HG03175 (cell line): ENCODE data around the gene RBM42.
"Not testable (repeated sequence)": the region's sequence is repeated elsewhere in the genome, so short reads cannot be mapped to it uniquely, and the experiment has no call there.

Experiments
- ATAC-seq: cut with Tn5 transposase; IDR thresholded peaks from one replicate; pipeline ENCODE4 v1.9.1; 2021; ENCODE audit warnings: mild to moderate bottlenecking, moderate library complexity; ENCODE audit not compliant: unreplicated experiment

RBM42 gene

DNA sequence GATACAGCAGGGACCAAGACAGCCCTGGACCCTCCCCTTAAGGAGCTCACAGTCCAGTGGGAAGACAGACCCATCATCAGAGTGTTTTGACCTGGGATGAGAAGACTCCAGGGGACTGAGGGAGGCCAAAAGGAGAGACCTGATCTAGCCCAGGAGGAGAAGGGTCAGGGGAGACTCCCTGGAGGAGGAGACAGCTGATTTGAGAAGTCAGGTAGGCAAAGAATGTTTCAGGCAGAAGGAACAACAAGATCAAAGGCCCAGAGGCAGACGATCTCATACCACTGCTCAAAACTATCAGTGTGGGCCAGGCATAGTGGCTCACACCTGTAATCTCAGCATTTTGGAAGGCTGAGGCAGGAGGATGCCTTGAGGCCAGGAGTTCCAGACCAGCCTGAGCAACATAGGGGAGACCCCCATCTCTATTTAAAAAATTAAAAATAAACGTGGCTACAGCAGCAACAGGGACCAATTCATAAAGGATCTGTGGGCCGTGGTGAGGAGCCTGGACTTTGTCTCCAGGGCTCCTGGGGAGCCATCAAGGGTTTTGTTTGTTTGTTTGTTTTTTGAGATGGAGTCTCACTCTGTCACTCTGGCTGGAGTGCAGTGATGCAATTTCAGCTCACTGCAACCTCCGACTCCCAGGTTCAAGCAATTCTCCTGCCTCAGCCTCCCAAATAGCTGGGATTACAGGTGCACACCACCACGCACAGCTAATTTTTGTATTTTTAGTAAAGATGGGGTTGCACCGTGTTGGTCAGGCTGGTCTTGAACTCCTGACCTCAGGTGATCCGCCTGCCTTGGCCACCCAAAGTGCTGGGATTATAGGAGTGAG is 17.1 kb downstream of the RBM42 start:
- ATAC-seq = no peak

DNA sequence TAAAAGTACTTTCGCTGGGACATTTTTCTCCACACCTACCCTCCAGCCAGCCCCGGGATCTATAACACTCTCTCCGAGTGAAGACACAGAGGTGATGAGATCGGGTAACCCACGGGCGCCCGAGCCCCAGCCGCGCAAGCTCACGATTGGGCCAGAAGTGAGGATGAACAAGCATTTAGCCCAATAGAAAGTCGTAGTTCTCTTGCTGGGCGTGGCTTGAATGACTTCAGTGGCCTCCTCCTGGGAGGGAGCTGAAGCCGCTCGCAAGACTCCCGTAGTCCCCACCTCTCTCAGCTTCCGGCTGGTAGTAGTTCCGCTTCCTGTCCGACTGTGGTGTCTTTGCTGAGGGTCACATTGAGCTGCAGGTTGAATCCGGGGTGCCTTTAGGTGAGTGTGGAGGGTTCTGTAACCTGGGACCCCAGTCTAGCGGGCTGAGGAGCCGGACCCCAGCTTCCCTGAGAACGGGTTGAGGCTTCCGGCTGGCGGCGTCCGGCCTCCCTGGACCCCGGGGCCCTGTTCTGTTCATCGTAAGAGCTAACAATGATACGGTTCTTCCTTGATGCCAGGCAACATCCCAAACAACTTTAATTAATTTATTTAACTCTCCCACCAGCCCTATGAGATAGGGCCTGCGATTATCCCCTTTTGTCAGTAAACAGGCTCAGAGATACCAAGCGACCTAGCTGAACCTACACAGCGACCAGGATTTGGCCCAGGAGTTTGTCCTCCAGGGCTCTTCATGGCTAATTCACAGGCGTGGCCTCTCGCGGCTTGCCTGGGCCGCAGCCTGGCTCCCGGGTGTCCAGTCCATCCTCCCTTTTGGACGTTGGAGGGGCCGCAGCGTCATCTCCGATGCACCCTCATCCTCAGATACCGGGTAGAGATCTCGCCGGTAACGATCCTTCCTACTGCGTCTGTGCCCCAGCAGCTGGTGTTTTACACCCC is 19.5 kb downstream of the RBM42 start, which contains the start of gene COX6B1:
COX6B1 (plus strand) TSS at position 307 of the 945 bp plus-strand sequence. CDS start 2,921 bp downstream, outside the sequence.
- peak; percentile 63 for ATAC-seq

DNA sequence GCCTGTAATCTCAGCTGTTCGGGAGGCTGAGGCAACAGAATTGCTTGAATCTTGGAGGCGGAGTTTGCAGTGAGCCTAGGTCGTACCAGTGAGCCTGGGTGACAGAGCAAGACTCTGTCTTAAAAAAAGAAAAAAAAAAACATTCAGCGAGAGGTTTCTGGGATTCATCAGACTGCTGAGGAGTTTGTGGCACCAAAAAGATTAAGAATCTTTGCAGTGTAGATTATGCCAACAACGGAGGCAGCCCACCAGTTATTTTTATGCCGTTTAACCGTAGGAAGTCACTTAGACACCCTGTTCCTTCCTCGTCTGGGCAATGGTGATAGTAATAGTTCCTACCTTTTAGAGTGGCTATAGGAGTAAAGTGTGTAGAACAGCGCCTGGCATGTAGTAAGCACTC is 21.7 kb downstream of the RBM42 start:
- no peak for ATAC-seq

DNA sequence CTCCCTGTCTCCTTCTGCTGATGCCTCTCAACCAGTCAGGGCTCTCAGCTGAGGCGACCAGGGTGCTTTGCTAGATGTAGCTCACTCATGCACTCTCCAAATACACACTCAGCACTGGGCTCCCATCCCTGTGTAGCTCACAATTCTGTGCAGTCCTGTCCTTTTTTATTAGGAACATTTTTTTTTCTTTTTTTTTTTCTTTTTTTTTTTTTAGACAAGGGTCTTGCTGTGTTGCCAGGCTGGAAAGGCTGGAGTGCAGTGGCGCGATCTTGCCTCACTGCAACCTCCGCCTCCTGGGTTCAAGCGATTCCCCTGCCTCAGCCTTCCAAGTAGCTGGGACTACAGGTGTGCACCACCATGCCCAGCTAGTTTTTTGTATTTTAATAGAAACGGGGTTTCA is 26.0 kb downstream of the RBM42 start:
- not testable (repeated sequence) for ATAC-seq

DNA sequence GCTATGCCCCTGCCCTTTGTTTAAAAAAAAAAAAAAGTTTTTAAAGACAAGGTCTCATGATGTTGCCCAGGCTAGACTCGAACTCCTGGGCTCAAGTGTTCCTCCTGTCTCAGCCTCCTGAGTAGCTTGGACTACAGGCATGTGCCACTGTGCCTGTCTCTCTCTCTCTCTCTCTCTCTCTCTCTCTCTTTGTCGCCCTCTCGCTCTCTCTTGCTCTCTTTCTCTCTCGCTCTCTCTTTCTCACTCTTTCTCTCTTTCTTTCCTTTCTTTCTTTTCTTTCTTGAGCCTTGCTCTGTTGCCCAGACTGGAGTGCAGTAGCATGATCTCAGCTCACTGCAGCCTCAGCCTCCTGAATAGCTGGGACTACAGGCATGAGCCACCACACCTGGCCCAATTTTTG is 26.8 kb downstream of the RBM42 start:
- no peak for ATAC-seq

DNA sequence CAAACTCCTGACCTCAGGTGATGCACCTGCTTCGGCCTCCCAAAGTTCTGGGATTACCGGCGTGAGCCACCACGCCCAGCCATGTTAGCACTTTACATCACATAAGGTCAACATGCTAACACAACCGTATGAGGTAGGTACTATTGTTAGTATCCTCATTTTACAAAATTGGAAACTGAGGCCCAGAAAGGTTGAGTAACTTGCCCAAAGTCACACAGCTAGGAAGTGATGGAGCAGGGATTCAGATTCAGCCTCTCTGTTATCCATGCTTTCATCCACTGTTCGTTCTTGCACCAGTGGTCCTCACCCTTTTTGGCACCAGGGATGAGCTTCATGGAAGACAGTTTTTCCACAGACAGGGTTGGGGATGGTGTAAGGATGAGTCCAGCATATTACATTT is 27.9 kb downstream of the RBM42 start:
- ATAC-seq = no peak

DNA sequence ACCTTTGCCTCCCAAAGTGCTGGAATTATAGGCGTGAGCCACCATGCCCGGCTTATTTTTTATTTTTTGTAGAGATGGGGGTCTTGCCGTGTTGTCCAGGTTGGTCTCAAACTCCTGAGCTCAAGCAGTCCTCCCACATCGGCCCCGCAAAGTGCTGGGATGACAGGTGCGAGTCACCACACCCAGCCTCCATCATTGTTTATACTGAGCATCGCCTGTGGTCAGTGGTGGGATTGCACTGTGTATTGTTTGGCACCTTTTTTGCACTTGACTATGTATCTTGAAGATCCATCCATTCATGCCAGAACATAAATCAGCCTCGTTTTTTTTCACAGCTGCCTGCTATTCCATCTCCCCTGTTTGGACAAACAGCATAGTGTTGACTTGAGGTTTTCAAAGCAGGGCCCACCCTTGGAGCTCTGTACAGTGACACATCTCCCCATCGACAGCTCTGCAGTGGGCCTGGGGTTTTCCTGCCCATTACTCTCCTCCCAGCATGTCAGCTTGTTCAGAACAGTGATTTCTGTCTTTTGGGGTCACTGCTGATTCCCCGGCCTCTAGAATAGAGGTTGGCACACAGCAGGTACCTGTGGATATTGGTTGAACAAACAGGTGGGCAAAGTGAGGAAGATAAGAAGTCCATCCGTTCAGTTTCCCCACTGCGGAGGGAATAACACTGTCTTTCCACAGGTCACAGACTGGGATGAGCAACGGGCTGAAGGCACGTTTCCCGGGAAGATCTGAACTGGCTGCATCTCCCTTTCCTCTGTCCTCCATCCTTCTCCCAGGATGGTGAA is 29.3 kb downstream of the RBM42 start:
- no peak for ATAC-seq

DNA sequence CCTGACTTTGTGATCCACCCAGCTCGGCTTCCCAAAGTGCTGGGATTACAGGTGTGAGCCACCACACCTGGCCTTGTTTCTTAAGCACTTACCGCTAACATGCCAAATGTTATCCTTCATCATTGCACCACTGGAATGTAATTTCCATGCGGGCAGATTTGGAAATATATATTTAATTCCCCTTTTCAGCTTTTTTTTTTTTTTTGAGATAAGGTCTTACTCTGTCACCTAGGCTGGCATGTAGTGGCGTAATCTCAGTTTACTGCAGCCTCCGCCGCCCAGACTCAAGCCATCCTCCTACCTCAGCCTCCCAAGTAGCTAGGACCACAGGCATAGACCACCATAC is 33.1 kb downstream of the RBM42 start:
- ATAC-seq = no peak

DNA sequence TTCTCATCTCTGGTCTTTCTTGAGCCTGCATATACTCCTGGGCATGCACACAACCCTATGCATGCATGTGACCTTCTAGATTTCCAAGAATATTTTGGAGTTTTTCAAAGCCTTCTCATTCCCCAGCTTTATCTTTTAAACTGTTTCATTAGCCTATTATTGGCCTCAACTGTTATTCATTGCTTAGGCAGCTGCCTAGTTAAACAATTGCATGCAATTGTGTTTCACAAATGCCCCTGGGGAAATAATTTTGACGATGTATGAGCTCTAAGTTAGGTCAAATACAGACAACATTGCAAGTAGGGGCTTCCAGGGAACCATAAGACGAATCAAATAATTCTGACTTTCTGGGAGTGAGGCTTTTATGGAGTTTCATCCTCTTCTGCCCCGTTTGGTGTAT is 35.1 kb downstream of the RBM42 start:
- no peak for ATAC-seq

DNA sequence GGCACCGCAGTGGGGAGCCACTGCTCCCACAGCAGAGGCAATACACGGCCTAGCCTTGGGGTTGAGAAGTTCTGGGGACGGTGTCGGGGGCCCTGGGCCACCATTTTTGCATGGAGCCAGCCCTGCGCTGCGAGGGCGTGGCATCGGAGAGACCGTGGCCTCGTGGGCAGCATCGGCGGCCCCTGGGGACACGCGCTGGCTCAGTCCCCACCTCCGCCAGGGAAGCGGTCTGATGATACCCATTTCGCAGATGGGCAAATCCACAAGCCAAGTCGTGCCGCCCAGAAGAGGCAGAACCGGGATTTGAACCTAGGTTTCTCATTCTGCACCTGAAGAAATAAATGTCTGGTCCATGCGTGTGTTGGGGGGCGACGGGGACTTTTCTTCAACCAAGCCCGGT is 36.3 kb downstream of the RBM42 start:
- no peak for ATAC-seq

DNA sequence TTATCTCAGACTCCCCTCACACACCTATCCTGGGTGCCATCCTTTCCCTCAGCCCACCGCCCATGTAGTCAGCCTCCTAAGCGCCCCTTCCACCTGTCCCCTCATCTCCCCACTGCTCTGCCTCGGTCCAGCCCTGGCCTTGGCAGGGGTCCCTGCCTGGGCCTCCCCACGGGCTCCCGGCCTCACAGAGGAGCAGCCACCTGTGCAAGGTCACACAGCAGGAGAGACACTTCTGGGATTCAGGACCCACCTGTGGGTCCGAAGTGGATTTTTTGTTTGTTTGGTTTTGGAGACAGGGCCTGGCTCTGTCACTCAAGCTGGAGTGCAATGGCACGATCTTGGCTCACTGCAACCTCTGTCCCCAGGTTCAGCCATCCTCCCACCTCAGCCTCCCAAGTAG is 36.8 kb downstream of the RBM42 start:
- ATAC-seq = no peak

DNA sequence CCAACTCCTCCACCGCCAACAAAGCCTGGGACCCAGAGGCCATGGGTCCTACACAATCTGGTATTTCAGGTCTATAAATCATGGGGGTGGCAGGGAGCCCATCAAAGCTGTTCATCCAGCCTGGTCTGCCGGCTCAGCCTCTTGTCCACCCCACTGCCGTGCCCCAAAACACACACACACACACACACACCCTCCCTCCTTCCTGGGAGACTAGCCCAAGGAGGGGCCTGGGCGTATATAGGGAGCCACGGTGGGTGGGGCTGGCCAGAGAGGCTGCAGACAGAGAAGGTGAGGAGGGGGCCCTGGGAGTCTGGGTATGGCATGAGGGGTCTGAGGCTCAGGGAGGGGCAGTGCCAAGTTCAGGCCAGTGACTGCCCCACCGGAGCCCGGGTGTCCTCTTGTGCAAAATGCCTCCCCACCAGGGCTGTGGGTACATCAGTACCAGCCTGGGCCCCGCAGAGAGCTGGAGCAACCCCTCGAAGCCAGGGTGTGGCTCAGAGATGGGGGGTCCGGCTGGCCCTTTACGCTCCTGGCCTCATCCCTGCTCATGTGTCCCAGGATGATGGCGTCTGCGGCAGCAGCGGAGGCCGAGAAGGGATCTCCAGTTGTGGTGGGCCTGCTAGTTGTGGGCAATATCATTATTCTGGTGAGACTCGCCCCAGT is 37.5 kb downstream of the RBM42 start, which contains the start of gene UPK1A:
UPK1A (plus strand) TSS at position 267 of the 663 bp plus-strand sequence; CDS start at position 563, 296 bp downstream.
- no peak for ATAC-seq

DNA sequence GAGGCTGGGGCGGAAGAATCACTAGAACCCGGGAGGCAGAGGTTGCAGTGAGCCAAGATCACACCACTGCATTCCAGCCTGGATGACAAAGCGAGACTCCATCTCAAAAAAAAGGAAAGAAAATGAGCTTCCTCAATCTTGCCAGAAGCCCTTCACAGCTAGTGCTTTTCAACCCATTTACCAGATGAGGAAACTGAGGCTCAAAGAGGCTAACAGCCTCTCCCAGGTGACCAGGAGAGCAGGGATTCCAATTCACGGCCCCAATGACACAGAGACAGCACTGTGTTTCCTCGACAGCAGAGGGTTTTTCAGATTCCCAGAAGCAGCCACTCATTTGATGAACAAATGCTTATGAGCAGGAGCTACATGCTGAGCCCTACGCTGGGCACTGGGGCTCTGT is 40.7 kb downstream of the RBM42 start:
- no peak for ATAC-seq

DNA sequence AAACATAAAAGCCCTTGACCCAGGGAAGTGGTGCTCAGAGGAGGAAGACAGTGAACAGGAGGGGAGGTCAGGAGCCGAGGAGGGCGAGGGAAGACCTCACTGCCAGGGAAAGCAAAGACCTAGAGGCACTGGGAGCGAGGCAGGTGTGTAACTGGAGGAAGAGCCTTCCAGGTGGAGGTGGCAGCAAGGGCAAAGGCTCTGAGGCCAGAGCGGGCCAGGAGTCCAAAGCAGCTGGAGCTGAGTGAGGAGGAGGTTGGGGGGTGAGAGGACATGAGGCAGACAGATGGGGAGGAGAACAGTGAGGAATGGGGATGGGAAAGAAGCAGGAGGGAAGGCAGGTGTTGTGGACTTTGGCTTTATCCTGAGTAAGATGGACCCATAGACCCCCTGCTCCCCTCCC is 41.1 kb downstream of the RBM42 start:
- no peak for ATAC-seq

DNA sequence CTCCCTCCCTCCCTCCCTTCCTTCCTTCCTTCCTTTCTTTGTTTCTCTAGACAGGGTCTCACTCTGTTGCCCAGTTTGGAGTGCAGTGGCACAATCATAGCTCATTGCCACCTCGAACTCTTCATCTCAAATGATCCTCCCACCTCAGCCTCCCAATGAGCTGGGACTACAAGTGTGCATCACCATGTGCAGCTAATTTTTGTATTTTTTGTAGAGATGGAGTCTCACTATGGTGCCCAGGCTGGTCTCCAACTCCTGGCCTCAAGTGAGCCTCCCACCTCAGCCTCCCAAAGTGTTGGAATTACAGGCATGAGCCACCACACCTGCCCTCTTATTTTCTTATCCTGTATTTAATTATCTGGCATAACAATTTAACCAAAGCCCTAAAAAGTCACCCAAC is 41.9 kb downstream of the RBM42 start:
- no peak for ATAC-seq

DNA sequence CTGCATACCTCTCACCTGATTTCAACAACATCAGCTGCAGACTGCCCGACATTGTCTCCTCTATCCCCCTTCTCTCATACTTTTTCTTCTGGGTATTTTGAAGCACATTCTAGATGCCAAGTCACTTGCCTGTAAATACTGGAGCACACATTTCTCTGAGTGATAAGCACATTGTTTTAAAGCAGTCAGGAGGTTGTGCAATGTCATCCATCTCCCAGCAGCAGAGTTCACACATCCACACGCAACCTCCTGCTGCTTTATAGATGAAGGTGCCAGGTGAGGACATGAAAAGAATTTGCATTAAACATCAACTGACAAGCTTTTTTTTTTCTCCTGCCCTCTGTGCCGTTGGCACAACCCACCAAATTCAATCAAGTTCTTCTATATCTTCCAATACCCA is 43.0 kb downstream of the RBM42 start:
- ATAC-seq = no peak

DNA sequence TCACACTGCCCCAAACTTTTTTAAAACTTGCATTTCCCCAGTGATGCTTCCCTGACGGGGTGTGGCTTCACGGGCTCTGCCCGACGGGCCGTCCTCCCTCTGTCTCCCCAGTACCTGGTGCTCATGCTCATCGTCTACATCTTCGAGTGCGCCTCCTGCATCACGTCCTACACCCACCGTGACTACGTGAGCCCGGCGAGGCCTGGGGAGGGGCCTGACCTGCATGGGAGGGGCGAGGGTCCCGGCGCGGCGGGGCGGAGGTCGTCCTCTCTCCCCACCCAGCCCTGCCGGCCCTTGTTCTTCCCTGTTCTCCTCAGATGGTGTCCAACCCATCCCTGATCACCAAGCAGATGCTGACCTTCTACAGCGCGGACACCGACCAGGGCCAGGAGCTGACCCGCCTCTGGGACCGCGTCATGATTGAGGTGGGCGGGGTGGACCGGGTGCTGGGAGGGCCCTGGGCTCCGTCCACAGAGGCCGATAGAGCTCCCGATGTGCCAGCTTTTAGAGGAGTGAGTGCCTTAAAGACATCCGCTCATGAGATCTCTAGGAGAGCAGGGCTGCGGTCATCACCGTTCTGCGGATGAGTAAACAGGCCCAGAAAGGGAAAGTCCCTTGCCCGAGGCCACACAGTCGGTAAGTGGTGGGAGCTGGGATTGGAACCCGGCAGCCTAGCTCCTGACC is 44.4 kb downstream of the RBM42 start:
- ATAC-seq = no peak

DNA sequence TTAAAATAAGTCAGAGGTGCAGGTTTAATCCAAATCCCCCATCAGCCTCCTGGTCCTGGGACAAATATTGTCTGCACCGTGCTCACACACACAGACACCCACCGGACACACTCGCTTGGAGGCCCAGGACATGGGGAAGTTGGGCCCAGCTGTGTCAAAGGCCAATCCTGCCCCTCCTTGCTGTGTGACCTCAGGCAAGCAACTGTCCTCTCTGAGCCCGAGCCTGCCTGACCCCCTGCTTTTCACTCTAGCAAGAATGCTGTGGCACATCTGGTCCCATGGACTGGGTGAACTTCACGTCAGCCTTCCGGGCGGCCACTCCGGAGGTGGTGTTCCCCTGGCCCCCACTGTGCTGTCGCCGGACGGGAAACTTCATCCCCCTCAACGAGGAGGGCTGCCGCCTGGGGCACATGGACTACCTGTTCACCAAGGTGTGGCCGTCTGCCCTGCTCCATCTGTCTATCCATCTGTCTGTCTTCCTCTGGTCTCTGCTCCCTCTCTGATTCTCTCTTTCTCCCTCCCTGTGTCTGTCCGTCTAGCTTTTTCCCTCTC is 46.8 kb downstream of the RBM42 start:
- no peak for ATAC-seq
